ENCODE measurements around the gene EIF3A. TPM values are rescaled to one million over a fixed set of nuclear protein-coding genes. Genes with fewer than 3 reads are reported as not detected.

The EIF3A gene
- total and polyA plus RNA-seq, 4 donors: 37.1 to 101 (median 80.5) TPM

GRCh38 chr10:119125942-119126341 is 45.3 kb upstream of the EIF3A start:
- 97 to 98% methylated on average over 2 of the region's 2 CpGs for WGBS, 2 donors
- DNase-seq: no peak

GRCh38 chr10:119120875-119121274 is 40.3 kb upstream of the EIF3A start:
- no peak overlapping the region for H3K27ac ChIP-seq (ENCODE audit: low read depth in 1 of 2, low read length in 1 of 2)
- DNase-seq: no peak

More at GRCh38 chr10:119125942-119126341, 45.3 kb upstream of the EIF3A start:
- Histone ChIP-seq H3K4me1 (ENCODE audit: control insufficient read depth in 5 of 5, insufficient read depth in 5 of 5, low read length in 5 of 5) (peaks cover 0 to 5% (median 2%) of the 10 kb centered on the region in 5 donors), H3K36me3 (ENCODE audit: control insufficient read depth in 4 of 4, insufficient read depth in 4 of 4, low read length in 4 of 4) (peaks cover 10 to 36% (median 22%) of the 10 kb centered on the region in 4 donors), H3K9me3 (ENCODE audit: control insufficient read depth in 4 of 4, insufficient read depth in 3 of 4, low read length in 3 of 4) (no peaks in the 10 kb centered on the region), H3K9ac (ENCODE audit: insufficient read depth in 1 of 2, low read length in 2 of 2) (no peak overlapping the region), H3K4me3 (no peak overlapping the region), H3K27ac (ENCODE audit: low read depth in 1 of 2, low read length in 1 of 2) (no peak overlapping the region), H3K27me3 (ENCODE audit: control insufficient read depth in 3 of 3, insufficient read depth in 3 of 3, low read length in 2 of 3) (no peaks in the 10 kb centered on the region)
- no peak for TF ChIP-seq CTCF (IDR thresholded peaks at IDR 0.05; ENCODE audit: control extremely low read depth, extremely low read depth)
- ATAC-seq (ENCODE audit: insufficient read depth, low FRiP score): no peak

GRCh38 chr10:119120413-119120867 is 39.8 kb upstream of the EIF3A start:
- Histone ChIP-seq H3K4me3 (no peak overlapping the region), H3K4me1 (ENCODE audit: control insufficient read depth in 5 of 5, insufficient read depth in 5 of 5, low read length in 5 of 5) (no peaks in the 10 kb centered on the region), H3K9me3 (ENCODE audit: control insufficient read depth in 4 of 4, insufficient read depth in 3 of 4, low read length in 3 of 4) (no peaks in the 10 kb centered on the region), H3K27me3 (ENCODE audit: control insufficient read depth in 3 of 3, insufficient read depth in 3 of 3, low read length in 2 of 3) (no peaks in the 10 kb centered on the region), H3K27ac (ENCODE audit: low read depth in 1 of 2, low read length in 1 of 2) (peak overlapping the region in 1 of 2 donors; percentile 75), H3K36me3 (ENCODE audit: control insufficient read depth in 4 of 4, insufficient read depth in 4 of 4, low read length in 4 of 4) (peaks cover 7 to 22% (median 21%) of the 10 kb centered on the region in 4 donors), H3K9ac (ENCODE audit: insufficient read depth in 1 of 2, low read length in 2 of 2) (no peak overlapping the region)
- 62 to 78% methylated on average over 4 of the region's 4 CpGs for WGBS, 2 donors
- TF ChIP-seq CTCF (IDR thresholded peaks at IDR 0.05; ENCODE audit: control extremely low read depth, extremely low read depth): no peak
- DNase-seq: no peak
- ATAC-seq (ENCODE audit: insufficient read depth, low FRiP score): no peak

More at GRCh38 chr10:119120875-119121274, 40.3 kb upstream of the EIF3A start:
- H3K36me3 ChIP-seq (ENCODE audit: control insufficient read depth in 4 of 4, insufficient read depth in 4 of 4, low read length in 4 of 4): peaks cover 10 to 25% (median 22%) of the 10 kb centered on the region in 4 donors
- no peak for TF ChIP-seq CTCF (IDR thresholded peaks at IDR 0.05; ENCODE audit: control extremely low read depth, extremely low read depth)
- no peaks in the 10 kb centered on the region for H3K9me3 ChIP-seq (ENCODE audit: control insufficient read depth in 4 of 4, insufficient read depth in 3 of 4, low read length in 3 of 4)
- H3K27me3 ChIP-seq (ENCODE audit: control insufficient read depth in 3 of 3, insufficient read depth in 3 of 3, low read length in 2 of 3): no peaks in the 10 kb centered on the region
- WGBS, 2 donors: 93 to 96% methylated on average over 2 of the region's 2 CpGs
- no peak for ATAC-seq (ENCODE audit: insufficient read depth, low FRiP score)
- no peak overlapping the region for H3K4me3 ChIP-seq
- H3K4me1 ChIP-seq (ENCODE audit: control insufficient read depth in 5 of 5, insufficient read depth in 5 of 5, low read length in 5 of 5): no peaks in the 10 kb centered on the region
- no peak overlapping the region for H3K9ac ChIP-seq (ENCODE audit: insufficient read depth in 1 of 2, low read length in 2 of 2)

DNA sequence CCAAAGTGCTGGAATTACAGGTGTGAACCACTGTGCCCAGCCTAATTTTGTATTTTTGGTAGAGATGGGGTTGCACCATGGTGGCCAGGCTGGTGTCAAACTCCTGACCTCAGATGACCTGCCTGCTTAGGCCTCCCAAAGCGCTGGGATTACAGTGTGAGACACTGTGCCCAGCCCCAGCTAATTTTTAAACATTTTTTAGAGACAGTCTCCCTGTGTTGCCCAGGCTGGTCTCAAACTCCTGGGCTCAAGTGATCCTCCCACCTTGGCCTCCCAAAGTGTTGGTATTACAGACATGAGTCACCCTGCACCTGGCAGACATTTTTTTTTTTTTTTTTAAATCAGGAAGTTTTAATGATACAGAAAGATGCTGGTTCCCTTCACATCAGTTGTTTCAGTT is 38.8 kb upstream of the EIF3A start:
- TF ChIP-seq CTCF (IDR thresholded peaks at IDR 0.05; ENCODE audit: control extremely low read depth, extremely low read depth): no peak
- Histone ChIP-seq H3K27ac (ENCODE audit: low read depth in 1 of 2, low read length in 1 of 2) (no peak overlapping the region), H3K9me3 (ENCODE audit: control insufficient read depth in 4 of 4, insufficient read depth in 3 of 4, low read length in 3 of 4) (no peaks in the 10 kb centered on the region), H3K9ac (ENCODE audit: insufficient read depth in 1 of 2, low read length in 2 of 2) (no peak overlapping the region), H3K27me3 (ENCODE audit: control insufficient read depth in 3 of 3, insufficient read depth in 3 of 3, low read length in 2 of 3) (no peaks in the 10 kb centered on the region), H3K4me1 (ENCODE audit: control insufficient read depth in 5 of 5, insufficient read depth in 5 of 5, low read length in 5 of 5) (no peaks in the 10 kb centered on the region), H3K4me3 (no peak overlapping the region), H3K36me3 (ENCODE audit: control insufficient read depth in 4 of 4, insufficient read depth in 4 of 4, low read length in 4 of 4) (peaks cover 9 to 22% (median 19%) of the 10 kb centered on the region in 4 donors)
- DNase-seq (no peak), ATAC-seq (ENCODE audit: insufficient read depth, low FRiP score) (no peak)
- 73 to 98% methylated on average over 1 of the region's 1 CpG for WGBS, 2 donors

Data from lung (tissue), 12 donors.